Tibial nerve (tissue), 4 donors: ENCODE results near the gene PRH1. TPM values are rescaled to one million over a fixed set of nuclear protein-coding genes. Genes with fewer than 3 reads are reported as not detected.

Experiments
- DNase-seq, 2 donors: peaks; one replicate each; pipeline ENCODE4 v3.0.0-alpha.2; 2019; ENCODE audit warnings: low spot score in 2 of 2
- H3K27ac ChIP-seq, 4 donors: fragments of 200-600 bp; sonication (generic) in 3 of 4; one replicate each; pipeline ENCODE4 v1.5.1; 2017 to 2019; ENCODE audit warnings: mild to moderate bottlenecking in 1 of 4
- H3K27me3 ChIP-seq, 2 donors: fragments of 200-600 bp; sonication (generic) in 1 of 2; one replicate each; pipeline versions ENCODE4 v1.5.1 to v1.6.0; 2017 to 2019
- H3K36me3 ChIP-seq, 3 donors: fragments of 200-600 bp; sonication (generic); one replicate each; pipeline ENCODE4 v1.5.1; 2018 to 2019
- H3K4me1 ChIP-seq, 4 donors: fragments of 200-600 bp; sonication (generic) in 3 of 4; one replicate each; pipeline ENCODE4 v1.5.1; 2017 to 2019
- H3K4me3 ChIP-seq, 4 donors: fragments of 200-600 bp; sonication (generic) in 3 of 4; one replicate each; pipeline ENCODE4 v1.5.1; 2017 to 2019; ENCODE audit warnings: mild to moderate bottlenecking in 1 of 4, moderate library complexity in 1 of 4
- H3K9me3 ChIP-seq, 4 donors: fragments of 200-600 bp; sonication (generic) in 3 of 4; one replicate each; pipeline ENCODE4 v1.5.1; 2017 to 2019
- CTCF ChIP-seq, 5 experiments: fragments of 200-600 bp in 3 of 5; fragments of 450-650 bp in 2 of 5; sonication (generic) in 3 of 5; IDR thresholded peaks; one replicate each; pipeline ENCODE4 v1.5.1; 2016 to 2019; ENCODE audit warnings: antibody characterized with exemption in 5 of 5, mild to moderate bottlenecking in 3 of 5, moderate library complexity in 2 of 5
- EP300 ChIP-seq, 2 donors: sonication (generic); formaldehyde crosslinking; IDR thresholded peaks; one replicate each; pipeline ENCODE4 v1.6.1; 2017; ENCODE audit warnings: antibody characterized with exemption in 2 of 2, mild to moderate bottlenecking in 1 of 2
- POLR2A ChIP-seq, 2 donors: fragments of 450-650 bp; IDR thresholded peaks; one replicate each; pipeline ENCODE4 v1.6.1; 2017; ENCODE audit warnings: antibody characterized with exemption in 2 of 2, mild to moderate bottlenecking in 2 of 2, moderate library complexity in 2 of 2
- WGBS, 2 donors: methylation state at CpG; one replicate each; pipeline ENCODE4 v1.1.5; 2018; 5-methylcytosine and 5-hydroxymethylcytosine counted together
- total RNA-seq, 4 donors: library from RNA; depleted of rRNA; stranded (reverse); fragments of >200 nt; gene quantifications; one replicate each; pipeline ENCODE4 v1.1.0, GENCODE V29; 2016

The PRH1 gene
- total RNA-seq, 4 donors from 2014 or later = 45.1 to 54.3 (median 52.4) TPM

DNA sequence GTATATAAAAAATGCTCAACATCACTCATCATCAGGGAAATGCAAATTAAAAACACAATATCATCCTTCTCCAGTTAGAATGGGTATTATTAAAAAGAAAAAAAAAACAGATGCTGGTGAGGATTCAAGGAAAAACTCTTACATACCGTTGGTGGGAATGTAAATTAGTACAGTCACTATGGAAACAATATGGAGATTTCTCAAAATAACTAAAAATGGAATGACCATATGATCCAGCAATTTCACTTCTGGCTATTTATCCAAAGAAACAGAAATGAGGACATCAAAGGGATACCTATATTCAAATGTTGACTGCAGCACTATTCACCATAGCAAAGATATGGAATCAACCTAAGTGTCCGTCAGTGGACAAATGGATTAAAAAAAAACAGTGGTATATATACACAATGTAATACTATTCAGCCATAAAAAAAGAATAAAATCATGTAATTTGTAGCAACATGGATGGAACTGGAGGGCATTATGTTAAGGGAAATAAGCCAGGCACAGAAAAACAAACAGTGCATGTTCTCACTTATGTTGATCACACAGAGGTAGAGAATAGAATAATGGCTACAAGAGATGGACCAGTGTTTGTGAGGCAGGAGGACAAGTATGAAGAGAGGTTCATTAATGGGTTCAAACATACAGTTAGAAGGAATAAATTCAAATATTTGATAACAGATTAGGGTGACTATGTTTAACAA lies 20.4 kb downstream of the PRH1 start:
- WGBS, 2 donors = 94 to 97% methylated on average over 2 of the region's 2 CpGs
- TF ChIP-seq CTCF (IDR thresholded peaks at IDR 0.05) = no peak
- no peak for TF ChIP-seq POLR2A (IDR thresholded peaks at IDR 0.05)
- TF ChIP-seq EP300 (IDR thresholded peaks at IDR 0.05) = no peak
- Histone ChIP-seq H3K27ac (no peak overlapping the region), H3K9me3 (peaks cover 0 to 26% (median 7%) of the 10 kb centered on the region in 4 donors), H3K27me3 (no peaks in the 10 kb centered on the region), H3K4me3 (no peak overlapping the region), H3K36me3 (peaks cover 0 to 31% (median 0%) of the 10 kb centered on the region in 3 donors), H3K4me1 (no peaks in the 10 kb centered on the region)
- DNase-seq = no peak

DNA sequence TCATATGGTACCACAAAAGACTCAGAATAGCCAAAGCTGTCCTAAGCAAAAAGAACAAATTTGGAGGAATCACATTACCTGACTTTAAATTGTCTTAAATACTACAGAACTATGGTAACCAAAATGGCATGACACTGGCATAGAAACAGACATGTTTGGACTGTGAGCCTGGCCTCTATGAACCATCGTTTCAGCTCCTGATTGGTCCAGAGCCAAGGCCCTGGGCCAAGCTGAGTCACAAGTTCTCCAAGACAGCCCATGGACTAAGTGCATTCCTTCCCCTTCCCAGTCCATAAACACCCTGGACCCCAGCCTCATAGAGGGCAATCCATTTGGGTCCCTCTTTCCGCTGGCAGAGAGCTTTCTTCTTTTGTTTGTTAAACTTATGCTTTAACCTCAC lies 22.7 kb downstream of the PRH1 start:
- Histone ChIP-seq H3K27me3 (no peaks in the 10 kb centered on the region), H3K27ac (no peak overlapping the region), H3K36me3 (peaks cover 0 to 39% (median 0%) of the 10 kb centered on the region in 3 donors), H3K4me3 (no peak overlapping the region), H3K4me1 (no peaks in the 10 kb centered on the region), H3K9me3 (peaks cover 0 to 35% (median 12%) of the 10 kb centered on the region in 4 donors)
- WGBS, 2 donors = 76 to 91% methylated on average over 2 of the region's 2 CpGs
- DNase-seq = no peak
- TF ChIP-seq EP300 (IDR thresholded peaks at IDR 0.05) = no peak
- no peak for TF ChIP-seq POLR2A (IDR thresholded peaks at IDR 0.05)
- no peak for TF ChIP-seq CTCF (IDR thresholded peaks at IDR 0.05)

- Histone ChIP-seq H3K9me3 (peaks cover 0 to 19% (median 5%) of the 10 kb centered on the region in 4 donors), H3K27ac (no peak overlapping the region), H3K36me3 (peaks cover 0 to 45% (median 0%) of the 10 kb centered on the region in 3 donors), H3K4me3 (no peak overlapping the region), H3K4me1 (peaks cover 0 to 5% (median 0%) of the 10 kb centered on the region in 4 donors), H3K27me3 (no peaks in the 10 kb centered on the region)
- 85 to 96% methylated on average over 2 of the region's 2 CpGs for WGBS, 2 donors
- TF ChIP-seq CTCF (IDR thresholded peaks at IDR 0.05) = no peak
- no peak for TF ChIP-seq POLR2A (IDR thresholded peaks at IDR 0.05)
- no peak for TF ChIP-seq EP300 (IDR thresholded peaks at IDR 0.05)
- no peak for DNase-seq
Measured at GRCh38 chr12:10855807-10856206, 28.2 kb downstream of the PRH1 start.

DNA sequence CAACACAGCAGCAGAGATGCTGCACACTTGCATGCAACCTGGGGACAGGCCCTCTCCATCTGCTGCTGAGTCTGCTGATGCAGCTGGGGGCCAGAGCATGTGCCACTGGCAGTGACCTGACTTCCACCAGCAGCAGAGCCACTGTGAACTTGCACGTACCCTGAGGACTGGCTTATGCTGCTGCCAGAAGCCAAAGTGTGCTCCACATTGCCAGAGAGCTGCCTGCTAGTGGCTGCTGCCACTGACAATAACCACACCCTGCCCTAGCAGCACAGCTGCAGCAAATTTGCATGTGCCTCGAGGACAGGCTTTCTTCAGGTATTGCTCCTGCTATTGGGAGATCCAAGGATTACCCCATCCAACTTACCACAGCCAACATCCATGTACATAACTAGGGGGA lies 30.3 kb downstream of the PRH1 start:
- no peak for TF ChIP-seq EP300 (IDR thresholded peaks at IDR 0.05)
- TF ChIP-seq POLR2A (IDR thresholded peaks at IDR 0.05) = no peak
- no peak for TF ChIP-seq CTCF (IDR thresholded peaks at IDR 0.05)
- Histone ChIP-seq H3K36me3 (peaks cover 0 to 38% (median 0%) of the 10 kb centered on the region in 3 donors), H3K27me3 (no peaks in the 10 kb centered on the region), H3K4me3 (no peak overlapping the region), H3K9me3 (peaks cover 0 to 19% (median 5%) of the 10 kb centered on the region in 4 donors), H3K4me1 (peaks cover 0 to 5% (median 0%) of the 10 kb centered on the region in 4 donors), H3K27ac (no peak overlapping the region)
- 73 to 93% methylated on average over 2 of the region's 2 CpGs for WGBS, 2 donors
- DNase-seq = no peak

GRCh38 chr12:10851243-10851858 lies 32.7 kb downstream of the PRH1 start:
- TF ChIP-seq EP300 (IDR thresholded peaks at IDR 0.05) = no peak
- no peak for TF ChIP-seq POLR2A (IDR thresholded peaks at IDR 0.05)
- no peak for TF ChIP-seq CTCF (IDR thresholded peaks at IDR 0.05)
- DNase-seq = no peak
- H3K27ac ChIP-seq = no peak overlapping the region
- peaks cover 0 to 9% (median 0%) of the 10 kb centered on the region in 4 donors for H3K9me3 ChIP-seq
- H3K4me1 ChIP-seq = peaks cover 0 to 5% (median 0%) of the 10 kb centered on the region in 4 donors
- WGBS, 2 donors = 85 to 90% methylated on average over 4 of the region's 4 CpGs
- H3K27me3 ChIP-seq = no peaks in the 10 kb centered on the region
- H3K4me3 ChIP-seq = no peak overlapping the region
- peaks cover 0 to 40% (median 0%) of the 10 kb centered on the region in 3 donors for H3K36me3 ChIP-seq
